Pancreas (tissue), 10 donors: ENCODE measurements around the gene WDR5. TPM values are rescaled to one million over a fixed set of nuclear protein-coding genes. Genes with fewer than 3 reads are reported as not detected.
"Not testable (repeated sequence)": the region's sequence is repeated elsewhere in the genome, so short reads cannot be mapped to it uniquely, and the experiment has no call there.

Experiments
- ATAC-seq, 4 donors: fragments of 200-7000 bp; cut with Tn5 transposase; one replicate each; pipeline versions ENCODE4 v1.8.0 to v1.9.1; 2020; ENCODE audit warnings: mild to moderate bottlenecking in 4 of 4, moderate library complexity in 4 of 4
- DNase-seq, 6 donors: peaks; one replicate each; pipeline ENCODE4 v3.0.0-alpha.2; 2020
- FAIRE-seq: peaks from 2 replicates; lab custom pipeline; 2012; peaks lifted over from hg19 to GRCh38; lab: Jason Lieb, UNC
- H3K27ac ChIP-seq, 4 donors: fragments of 200-600 bp; sonication (generic); 1 replicate in 3 of 4; 2 replicates in 1 of 4; pipeline versions ENCODE4 v1.5.0 to v1.8.0; 2020
- H3K27me3 ChIP-seq, 4 donors: fragments of 200-600 bp; one replicate each; pipeline ENCODE4 v1.8.0; 2021
- H3K36me3 ChIP-seq, 3 donors: fragments of 200-600 bp; sonication (generic) in 1 of 3; one replicate each; pipeline versions ENCODE4 v1.5.0 to v1.8.0; 2020 to 2021
- H3K4me1 ChIP-seq, 3 donors: fragments of 200-600 bp; one replicate each; pipeline ENCODE4 v1.8.0; 2021
- H3K4me3 ChIP-seq, 4 donors: fragments of 200-600 bp; sonication (generic) in 2 of 4; one replicate each; pipeline versions ENCODE4 v1.5.0 to v1.8.0; 2020 to 2021
- H3K9me3 ChIP-seq, 4 donors: fragments of 200-600 bp; one replicate each; pipeline ENCODE4 v1.8.0; 2021
- CTCF ChIP-seq, 4 donors: fragments of 200-600 bp; sonication (generic) in 3 of 4; IDR thresholded peaks; one replicate each; pipeline versions ENCODE4 v1.5.0 to v1.8.0; 2021; ENCODE audit warnings: antibody characterized with exemption in 4 of 4
- WGBS, 2 donors: extraction: QIAGEN DNeasy Blood & Tissue Kit; methylation state at CpG; one replicate each; pipeline ENCODE4 v1.1.7; 2013; 5-methylcytosine and 5-hydroxymethylcytosine counted together
- intact Hi-C, 3 donors: fragments of 100-400 bp; cut with DNase I; formaldehyde crosslinking; loops; one replicate each; pipeline versions ENCODE4 v1.11.1 to v1.14.2; 2022
- polyA plus RNA-seq, 2 donors: library from polyadenylated mRNA; stranded (reverse); fragments of 200-250 nt; gene quantifications; one replicate each; pipeline ENCODE4 v1.2.3, GENCODE V29; 2013
- total RNA-seq, 6 donors: library from RNA; stranded (reverse); fragmentation: NEBNext Ultra II Directional in 4 of 6; extraction: Animal tissue kit (Norgen Biotek cat#: 25700) in 4 of 6; gene quantifications; one replicate each; pipeline versions ENCODE4 v1.2.1 to v1.2.4, GENCODE V29; 2021 to 2023
- donor health status: healthy with polysubstance abuse.
- donor health status: DM: no; HTN: no; CAD: no; lungs with moderate emphysema.
- donor health status: DM: no; HTN: no; CAD: no.
- donor health status: control.
- donor health status: control.
- donor health status: Bipolar disorder and iron deficiency.
- donor health status: DM: yes; HTN: yes; CAD: no.
- donor health status: DM: no; HTN: no; CAD: no.
- donor health status: DM: no; HTN: no; CAD: no.
- donor health status: DM: yes; HTN: yes; CAD: no.

The WDR5 gene
- total and polyA plus RNA-seq, 8 donors = 14.0 to 26.1 (median 16.5) TPM

- intact Hi-C loops = no loop called here
- H3K36me3 ChIP-seq = no peaks in the 10 kb centered on the region
- no peaks in the 10 kb centered on the region for H3K9me3 ChIP-seq
- H3K4me3 ChIP-seq = no peak overlapping the region
- H3K27ac ChIP-seq = no peak overlapping the region
- 69 to 84% methylated on average over 5 of the region's 5 CpGs for WGBS, 2 donors
- DNase-seq = no peak
- no peaks in the 10 kb centered on the region for H3K4me1 ChIP-seq
- no peaks in the 10 kb centered on the region for H3K27me3 ChIP-seq
- FAIRE-seq = no peak
- ATAC-seq = no peak
- no peak for TF ChIP-seq CTCF (IDR thresholded peaks at IDR 0.05)
Observed at GRCh38 chr9:134100040-134100439, 35.8 kb upstream of the WDR5 start.

GRCh38 chr9:134101133-134101532 lies 34.7 kb upstream of the WDR5 start:
- H3K27ac ChIP-seq, H3K9me3 ChIP-seq, H3K4me1 ChIP-seq, H3K36me3 ChIP-seq, DNase-seq, H3K27me3 ChIP-seq, ATAC-seq, H3K4me3 ChIP-seq, FAIRE-seq, intact Hi-C loops: not testable (repeated sequence)
- 68 to 80% methylated on average over 6 of the region's 6 CpGs for WGBS, 2 donors

- no peak overlapping the region for H3K4me3 ChIP-seq
- WGBS, 2 donors = 44 to 51% methylated on average over 11 of the region's 11 CpGs
- DNase-seq = no peak
- no peaks in the 10 kb centered on the region for H3K36me3 ChIP-seq
- no peak for ATAC-seq
- H3K9me3 ChIP-seq = no peaks in the 10 kb centered on the region
- H3K4me1 ChIP-seq = no peaks in the 10 kb centered on the region
- no peak for TF ChIP-seq CTCF (IDR thresholded peaks at IDR 0.05)
- no peak overlapping the region for H3K27ac ChIP-seq
- intact Hi-C loops = no loop called here
- FAIRE-seq = no peak
- H3K27me3 ChIP-seq = no peaks in the 10 kb centered on the region
Observed at GRCh38 chr9:134101623-134102149, 34.2 kb upstream of the WDR5 start.

- intact Hi-C loops = no loop called here
- no peaks in the 10 kb centered on the region for H3K9me3 ChIP-seq
- no peak for ATAC-seq
- no peak for FAIRE-seq
- no peaks in the 10 kb centered on the region for H3K27me3 ChIP-seq
- TF ChIP-seq CTCF (IDR thresholded peaks at IDR 0.05) = no peak
- no peak overlapping the region for H3K4me3 ChIP-seq
- H3K27ac ChIP-seq = no peak overlapping the region
- H3K4me1 ChIP-seq = no peaks in the 10 kb centered on the region
- 44 to 46% methylated on average over 5 of the region's 5 CpGs for WGBS, 2 donors
- H3K36me3 ChIP-seq = no peaks in the 10 kb centered on the region
- no peak for DNase-seq
Observed at GRCh38 chr9:134103391-134103998, 32.4 kb upstream of the WDR5 start.

- no peaks in the 10 kb centered on the region for H3K9me3 ChIP-seq
- ATAC-seq = no peak
- no peaks in the 10 kb centered on the region for H3K4me1 ChIP-seq
- no peak overlapping the region for H3K27ac ChIP-seq
- WGBS, 2 donors = 78 to 86% methylated on average over 9 of the region's 9 CpGs
- TF ChIP-seq CTCF (IDR thresholded peaks at IDR 0.05) = no peak
- H3K36me3 ChIP-seq = no peaks in the 10 kb centered on the region
- peak in 1 of 6 donors; percentile 9 for DNase-seq
- no peaks in the 10 kb centered on the region for H3K27me3 ChIP-seq
- intact Hi-C loops = no loop called here
- no peak overlapping the region for H3K4me3 ChIP-seq
- FAIRE-seq = no peak
Observed at GRCh38 chr9:134111064-134111463, 24.8 kb upstream of the WDR5 start.
